Measurements from ENCODE around the gene MPRIP.

DNA sequence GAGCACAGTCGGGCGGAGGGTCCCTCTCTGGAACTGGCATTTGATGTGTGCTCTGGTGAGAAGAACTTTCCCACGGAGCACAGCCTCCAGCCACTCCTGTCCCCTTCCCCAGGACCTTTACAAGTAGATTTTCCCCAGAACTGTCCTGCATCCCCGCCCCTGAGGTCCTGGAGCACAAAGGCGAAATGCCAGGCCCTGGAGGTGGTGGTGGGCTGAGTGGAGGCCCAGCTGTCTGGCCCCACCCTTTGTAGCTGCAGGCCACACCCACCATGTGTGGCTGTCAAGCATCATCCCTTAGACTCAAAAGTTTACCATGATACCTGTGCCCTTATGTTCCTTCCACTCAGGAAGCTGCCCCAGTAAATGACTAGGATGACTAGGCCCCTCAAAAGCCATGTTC, 126.1 kb downstream of the MPRIP start:
- no peak for TF ChIP-seq FOXM1 (IDR thresholded peaks at IDR 0.05; ENCODE audit: borderline replicate concordance, low read depth)
- TF ChIP-seq ZBTB7A (IDR thresholded peaks at IDR 0.05; ENCODE audit: low read depth): no peak
- no peak for TF ChIP-seq REST (IDR thresholded peaks at IDR 0.05; ENCODE audit: low read depth)
- TF ChIP-seq, protein P1, sequence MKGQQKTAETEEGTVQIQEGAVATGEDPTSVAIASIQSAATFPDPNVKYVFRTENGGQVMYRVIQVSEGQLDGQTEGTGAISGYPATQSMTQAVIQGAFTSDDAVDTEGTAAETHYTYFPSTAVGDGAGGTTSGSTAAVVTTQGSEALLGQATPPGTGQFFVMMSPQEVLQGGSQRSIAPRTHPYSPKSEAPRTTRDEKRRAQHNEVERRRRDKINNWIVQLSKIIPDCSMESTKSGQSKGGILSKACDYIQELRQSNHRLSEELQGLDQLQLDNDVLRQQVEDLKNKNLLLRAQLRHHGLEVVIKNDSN (IDR thresholded peaks at IDR 0.05): no peak
- TF ChIP-seq CEBPB (IDR thresholded peaks at IDR 0.05): no peak
- TF ChIP-seq EGR1 (IDR thresholded peaks at IDR 0.05): no peak
- TF ChIP-seq TEAD4 (IDR thresholded peaks at IDR 0.05): no peak
- no peak for TF ChIP-seq NFIC (IDR thresholded peaks at IDR 0.05)
- TF ChIP-seq, protein P2, sequence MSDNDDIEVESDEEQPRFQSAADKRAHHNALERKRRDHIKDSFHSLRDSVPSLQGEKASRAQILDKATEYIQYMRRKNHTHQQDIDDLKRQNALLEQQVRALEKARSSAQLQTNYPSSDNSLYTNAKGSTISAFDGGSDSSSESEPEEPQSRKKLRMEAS (IDR thresholded peaks at IDR 0.05): no peak
- TF ChIP-seq YY1 (IDR thresholded peaks at IDR 0.05; ENCODE audit: low read depth): no peak

All from Ishikawa (cell line).